AML-193 (cell line): Measurements from ENCODE around the gene TESK2.
A peak's percentile ranks its signal among the peaks of the same experiment; 100 is the strongest.
"Not testable (repeated sequence)": the region's sequence is repeated elsewhere in the genome, so short reads cannot be mapped to it uniquely, and the experiment has no call there.

Source experiments
- DNase-seq, 2 experiments: peaks; one replicate each; lab custom pipeline; 2025; lab: John Stamatoyannopoulos, UW

TESK2 gene

DNA sequence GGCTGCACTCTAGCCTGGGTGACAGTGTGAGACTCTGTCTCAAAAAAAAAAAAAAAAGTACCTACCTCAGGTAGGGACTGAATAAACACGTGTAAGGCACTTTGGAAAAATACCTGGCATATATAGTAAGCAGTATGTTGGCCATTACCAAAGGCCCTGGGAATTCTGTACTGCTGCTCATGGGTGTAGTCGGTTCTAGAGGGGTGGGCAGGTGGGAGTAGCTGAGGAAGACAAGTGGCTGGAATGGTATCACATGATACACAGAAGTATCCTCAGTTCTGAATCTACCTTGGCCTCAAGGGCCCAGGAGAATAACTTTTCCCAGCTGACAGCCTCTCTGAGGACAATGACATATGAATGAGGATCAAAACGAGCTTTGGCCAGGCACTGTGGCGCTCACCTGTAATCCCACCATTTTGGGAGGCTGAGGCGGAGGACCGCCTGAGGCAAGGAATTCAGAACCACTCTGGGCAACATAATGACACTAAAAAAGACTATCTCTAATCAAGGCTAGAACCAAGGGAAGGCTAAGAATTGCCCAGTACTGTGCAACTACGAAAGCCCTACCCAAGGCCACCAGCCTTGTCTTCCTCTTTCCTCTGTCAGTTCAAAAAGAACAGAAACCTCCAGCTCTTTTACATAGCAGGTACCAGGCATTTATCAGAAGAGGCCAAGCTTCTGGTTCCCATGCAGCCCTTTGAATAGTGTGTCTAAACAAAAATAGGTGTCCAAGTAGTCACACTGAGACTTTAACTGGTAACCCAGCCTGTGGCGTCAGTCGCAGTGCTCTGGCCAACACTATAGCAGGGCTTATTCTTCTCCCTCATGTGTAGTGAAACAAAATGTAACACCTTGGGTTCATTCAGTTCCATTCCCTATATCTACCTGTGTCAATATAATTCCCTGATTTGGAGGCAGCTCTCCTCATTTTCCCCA is 19.3 kb upstream of the TESK2 start:
- DNase-seq, result no peak

DNA sequence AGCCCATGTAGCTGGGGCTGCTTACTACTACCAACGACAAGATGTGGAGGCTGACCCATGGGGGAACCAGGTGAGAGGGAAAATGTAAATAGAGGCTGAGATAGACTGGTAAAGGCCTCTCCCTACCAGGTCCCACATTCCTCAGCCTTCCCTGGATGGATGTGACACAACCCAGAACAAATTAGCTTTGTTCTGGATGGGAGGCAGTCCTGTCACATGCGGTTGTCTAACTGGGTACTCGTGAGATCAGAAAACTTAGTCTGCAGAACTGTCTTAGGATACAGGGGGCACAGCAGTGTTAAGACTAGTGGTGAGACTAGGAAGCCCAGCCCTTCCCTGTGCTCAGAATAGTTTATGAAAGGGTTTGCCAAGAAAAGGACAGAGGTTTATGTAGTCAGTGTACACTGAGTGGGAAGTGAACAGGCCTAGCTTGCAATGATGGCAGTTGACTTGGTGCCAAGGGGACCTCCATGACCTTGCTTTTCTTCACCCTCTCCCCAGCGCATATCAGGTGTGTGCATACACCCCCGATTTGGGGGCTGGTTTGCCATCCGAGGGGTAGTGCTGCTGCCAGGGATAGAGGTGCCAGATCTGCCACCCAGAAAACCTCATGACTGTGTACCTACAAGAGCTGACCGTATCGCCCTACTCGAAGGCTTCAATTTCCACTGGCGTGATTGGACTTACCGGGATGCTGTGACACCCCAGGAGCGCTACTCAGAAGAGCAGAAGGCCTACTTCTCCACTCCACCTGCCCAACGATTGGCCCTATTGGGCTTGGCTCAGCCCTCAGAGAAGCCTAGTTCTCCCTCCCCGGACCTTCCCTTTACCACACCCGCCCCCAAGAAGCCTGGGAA is 17.6 kb upstream of the TESK2 start:
- no peak for DNase-seq

DNA sequence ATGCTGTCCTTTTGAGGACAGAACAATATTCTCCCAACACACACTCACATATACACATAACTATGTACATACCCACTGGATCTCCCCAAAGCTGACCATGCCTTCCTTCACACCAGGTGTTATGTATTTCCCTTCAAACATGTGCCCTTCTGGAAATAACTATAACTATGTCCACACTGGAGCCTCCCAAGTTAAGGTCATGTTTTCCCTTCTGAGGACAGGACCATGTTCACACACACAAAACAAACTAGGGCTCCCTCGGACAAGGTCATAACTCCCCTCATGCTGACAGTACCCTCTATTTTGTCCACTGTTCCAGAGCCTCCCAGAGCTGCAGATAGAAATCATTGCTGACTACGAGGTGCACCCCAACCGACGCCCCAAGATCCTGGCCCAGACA is 16.9 kb upstream of the TESK2 start:
- no peak for DNase-seq

DNA sequence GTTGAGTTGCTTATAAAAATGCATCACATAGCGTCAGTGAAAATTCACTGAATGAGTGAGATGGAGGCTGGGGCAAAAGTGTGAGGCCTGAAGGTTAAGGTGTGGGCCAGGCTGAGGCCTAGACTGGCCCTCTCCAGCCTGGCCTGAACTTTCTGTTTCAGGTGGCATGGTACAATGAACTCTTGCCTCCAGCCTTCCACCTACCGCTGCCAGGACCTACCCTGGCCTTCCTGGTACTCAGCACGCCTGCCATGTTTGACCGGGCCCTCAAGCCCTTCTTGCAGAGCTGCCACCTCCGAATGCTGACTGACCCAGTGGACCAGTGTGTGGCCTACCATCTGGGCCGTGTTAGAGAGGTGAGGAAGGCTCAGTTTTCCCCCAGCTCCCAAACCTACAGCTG is 16.2 kb upstream of the TESK2 start:
- DNase-seq, result no peak

DNA sequence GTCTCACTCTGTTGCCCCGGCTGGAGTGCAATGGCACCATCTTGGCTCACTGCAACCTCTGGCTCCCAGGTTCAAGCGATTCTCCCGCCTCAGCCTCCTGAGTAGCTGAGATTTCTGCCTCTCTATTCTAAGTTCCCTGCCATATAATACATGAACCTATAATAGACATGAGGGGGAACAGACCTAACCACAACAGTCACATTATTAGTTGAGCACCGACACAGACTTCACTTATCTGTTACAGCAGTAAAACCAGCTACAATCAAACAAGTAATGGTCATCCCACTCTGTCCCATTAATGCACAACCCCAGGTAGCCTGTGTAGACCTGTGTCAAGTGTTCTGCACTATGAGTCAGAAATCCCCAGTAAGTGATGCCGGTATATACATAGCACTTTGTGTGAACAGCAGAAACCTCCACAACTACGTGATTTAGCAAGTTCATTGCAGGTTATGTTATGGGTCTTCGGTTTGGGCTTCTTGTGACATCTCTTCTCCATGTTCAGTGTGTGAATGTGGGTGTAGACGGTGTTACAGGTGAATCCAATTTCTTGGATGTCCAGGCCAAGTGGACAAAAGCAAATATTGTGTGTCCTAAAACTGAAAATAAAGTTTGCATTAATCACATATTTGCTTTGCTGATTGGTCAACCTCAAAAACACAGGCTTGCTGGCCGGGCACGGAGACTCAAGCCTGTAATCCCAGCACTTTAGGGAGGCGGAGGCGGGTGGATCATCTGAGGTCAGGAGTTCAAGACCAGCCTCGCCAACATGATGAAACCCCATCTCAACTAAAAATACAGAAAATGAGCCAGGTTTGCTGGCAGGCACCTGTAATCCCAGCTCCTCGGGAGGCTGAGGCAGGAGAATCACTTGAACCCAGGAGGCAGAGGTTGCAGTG is 12.7 kb upstream of the TESK2 start:
- DNase-seq, result no peak

DNA sequence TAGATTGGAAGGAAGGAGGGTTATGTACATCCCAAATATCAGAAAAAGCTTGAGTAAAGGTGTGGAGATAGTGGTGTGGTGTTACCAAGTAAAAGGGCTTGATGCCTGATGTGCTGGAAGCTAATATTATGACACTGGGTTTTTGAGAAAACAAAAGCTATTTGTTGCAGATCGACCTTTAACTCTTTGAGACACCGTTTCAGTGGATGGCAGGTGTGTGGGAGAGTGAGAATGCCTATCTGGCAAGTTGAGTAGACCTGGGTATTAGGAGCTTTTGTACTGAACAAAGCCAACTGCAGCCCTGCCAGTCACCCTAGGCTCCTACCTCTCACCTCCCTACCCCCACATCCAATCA is 10.5 kb upstream of the TESK2 start:
- DNase-seq, result no peak

DNA sequence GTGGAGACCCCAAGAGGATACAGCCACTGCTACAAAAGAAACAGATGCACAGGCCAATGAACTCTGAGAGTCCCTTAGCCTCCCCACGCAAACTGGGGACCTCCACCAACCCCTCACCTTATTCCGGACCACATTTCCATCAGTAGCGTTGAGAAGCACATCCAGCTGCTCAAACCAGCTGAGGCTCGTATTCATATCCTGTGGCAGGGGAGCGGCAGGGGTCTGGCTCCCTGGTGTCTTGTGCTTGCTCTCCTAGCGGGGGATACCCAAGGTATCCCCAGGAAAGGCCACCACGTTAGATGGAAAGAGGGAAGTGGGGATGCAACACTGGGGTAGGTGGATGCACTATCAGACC is 8.4 kb upstream of the TESK2 start:
- no peak for DNase-seq

DNA sequence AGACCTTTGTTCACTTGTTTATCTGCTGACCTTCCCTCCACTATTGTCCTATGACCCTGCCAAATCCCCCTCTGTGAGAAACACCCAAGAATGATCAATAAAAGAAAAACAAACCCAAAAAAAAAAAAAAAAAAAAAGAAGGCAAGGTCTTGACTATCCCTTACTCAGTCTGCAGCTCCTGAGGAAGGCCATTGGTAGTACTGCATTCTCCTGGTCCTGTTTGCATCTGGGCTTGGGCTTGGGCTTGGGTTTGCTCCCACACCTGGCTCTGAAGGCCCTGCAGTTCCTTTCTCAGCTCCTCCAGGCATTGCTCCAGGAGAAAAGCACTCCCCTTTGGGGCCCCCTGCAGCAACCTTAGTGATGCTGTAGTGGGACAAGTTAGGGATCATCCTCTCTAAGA is 7.3 kb upstream of the TESK2 start:
- DNase-seq, result no peak

DNA sequence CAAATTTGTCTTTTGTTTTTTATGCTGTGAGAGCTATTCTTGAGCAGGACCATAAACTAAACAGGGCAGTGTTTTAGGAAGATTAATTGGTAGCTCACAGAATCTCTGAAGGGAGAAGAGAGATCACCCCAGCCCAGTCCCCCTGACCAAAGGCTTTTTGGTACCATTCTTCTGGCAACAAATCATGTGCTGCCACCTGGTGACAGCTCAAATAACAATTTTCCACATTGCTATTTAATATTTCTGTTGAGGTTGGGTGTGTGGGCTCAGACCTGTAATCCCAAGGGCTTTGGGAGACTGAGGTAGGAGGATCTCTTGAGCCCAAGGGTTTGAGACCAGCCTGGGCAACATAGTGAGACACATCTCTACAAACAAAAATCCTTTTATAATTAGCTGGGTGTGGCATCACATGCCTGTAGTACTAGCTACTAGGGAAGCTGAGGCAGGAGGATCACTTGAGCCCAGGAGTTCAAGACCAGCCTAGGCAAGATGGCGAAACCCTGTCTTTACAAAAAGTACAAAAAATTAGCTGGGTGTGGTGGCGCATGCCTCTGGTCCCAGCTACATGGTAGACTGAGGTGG is 2.2 kb upstream of the TESK2 start:
- peak; percentile 42 for DNase-seq

DNA sequence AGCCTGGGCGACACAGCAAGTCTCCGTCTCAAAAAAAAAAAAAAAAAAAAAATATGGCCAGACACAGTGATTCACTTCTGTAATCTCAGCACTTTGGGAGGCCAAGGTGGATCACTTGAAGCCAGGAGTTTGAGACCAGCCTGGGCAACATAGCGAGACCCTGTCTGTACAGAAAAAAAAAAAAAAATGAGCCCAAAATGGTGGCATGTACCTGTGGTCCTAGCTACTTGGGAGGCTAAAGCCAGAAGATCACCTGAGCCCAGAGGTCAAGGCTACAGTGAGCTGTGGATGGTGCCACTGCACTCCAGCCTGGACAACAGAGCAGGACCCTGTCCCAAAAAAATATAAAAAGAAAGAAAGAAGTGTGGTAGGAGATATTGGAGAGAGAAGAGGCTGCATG is 1.7 kb upstream of the TESK2 start:
- DNase-seq, result no peak

DNA sequence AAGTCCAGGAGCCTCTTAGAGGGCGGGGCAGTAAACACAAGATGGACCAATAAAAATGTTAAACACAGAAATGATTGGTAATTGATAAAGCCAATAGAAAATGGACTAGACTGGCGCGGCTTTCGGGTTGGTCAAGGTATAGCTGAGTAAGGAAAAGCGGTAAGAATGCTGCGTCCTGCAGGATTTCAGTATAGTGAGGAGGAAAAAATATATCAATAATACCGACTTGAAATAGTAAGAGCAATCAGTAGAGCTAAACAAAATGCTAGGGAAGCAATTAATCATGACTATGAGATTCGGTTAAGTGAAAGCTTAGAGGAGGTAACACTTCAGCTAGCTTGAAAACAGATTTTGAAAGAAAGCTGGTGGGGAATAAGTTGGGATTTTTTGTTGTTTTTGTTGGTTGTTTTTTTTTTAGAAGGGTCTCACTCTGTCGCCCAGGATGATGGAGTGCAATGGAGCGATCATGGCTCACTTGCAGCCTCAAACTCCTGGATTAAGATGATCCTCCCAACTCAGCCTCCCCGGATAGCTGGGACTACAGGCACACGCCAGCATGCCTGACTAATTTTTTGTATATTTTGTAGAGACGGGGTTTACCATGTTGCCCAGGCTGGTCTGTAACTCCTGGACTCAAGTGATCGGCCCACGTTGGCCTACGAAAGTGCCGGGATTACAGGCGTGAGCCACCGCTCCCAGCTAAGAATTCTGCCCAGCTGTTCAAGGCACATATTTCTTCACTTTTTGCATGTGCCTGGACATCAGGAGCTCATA is 711 bp upstream of the TESK2 start:
- no peak for DNase-seq

DNA sequence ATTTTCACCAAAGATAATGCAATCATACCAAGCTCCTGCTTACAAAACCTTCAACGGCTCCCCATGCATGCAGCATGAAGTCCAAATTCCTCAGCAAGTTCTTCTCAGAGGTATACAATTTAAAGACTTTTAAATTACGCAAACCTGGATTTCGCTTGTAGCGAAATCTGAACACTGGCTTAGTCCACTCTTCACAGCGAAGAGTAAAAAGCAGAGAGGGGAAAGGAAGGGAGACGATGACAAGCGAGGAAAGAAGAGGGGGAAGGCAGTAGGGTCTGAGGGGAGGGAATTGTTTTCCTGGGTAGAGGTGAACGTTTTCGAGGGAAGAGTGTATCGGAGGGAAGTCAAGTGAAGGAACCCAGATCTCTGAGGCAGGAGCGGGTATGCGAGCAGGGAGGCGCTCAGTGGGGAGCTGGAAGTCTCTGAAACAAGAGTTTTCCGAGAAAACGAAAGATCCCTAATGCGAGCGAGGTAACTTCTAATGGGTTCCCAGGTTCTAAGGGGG is 790 bp downstream of the TESK2 start:
- DNase-seq, result peak in 1 of 2 experiments; percentile 50

DNA sequence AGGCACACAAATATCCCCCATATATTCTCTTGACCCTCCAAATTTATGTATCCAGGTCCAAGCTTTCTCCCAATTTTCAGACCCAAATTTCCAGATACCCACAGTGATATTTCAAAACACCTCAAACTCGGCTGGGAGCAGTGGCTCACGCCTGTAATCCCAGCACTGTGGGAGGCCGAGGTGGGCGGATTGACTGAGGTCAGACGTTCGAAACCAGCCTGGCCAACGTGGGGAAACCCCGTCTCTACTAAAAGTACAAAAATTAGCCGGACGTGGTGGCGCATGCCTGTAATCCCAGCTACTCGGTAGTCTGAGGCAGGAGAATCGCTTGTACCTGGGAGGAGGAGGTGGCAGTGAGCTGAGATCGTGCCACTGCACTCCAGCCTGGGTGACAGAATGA is 1.6 kb downstream of the TESK2 start:
- DNase-seq, result not testable (repeated sequence)

DNA sequence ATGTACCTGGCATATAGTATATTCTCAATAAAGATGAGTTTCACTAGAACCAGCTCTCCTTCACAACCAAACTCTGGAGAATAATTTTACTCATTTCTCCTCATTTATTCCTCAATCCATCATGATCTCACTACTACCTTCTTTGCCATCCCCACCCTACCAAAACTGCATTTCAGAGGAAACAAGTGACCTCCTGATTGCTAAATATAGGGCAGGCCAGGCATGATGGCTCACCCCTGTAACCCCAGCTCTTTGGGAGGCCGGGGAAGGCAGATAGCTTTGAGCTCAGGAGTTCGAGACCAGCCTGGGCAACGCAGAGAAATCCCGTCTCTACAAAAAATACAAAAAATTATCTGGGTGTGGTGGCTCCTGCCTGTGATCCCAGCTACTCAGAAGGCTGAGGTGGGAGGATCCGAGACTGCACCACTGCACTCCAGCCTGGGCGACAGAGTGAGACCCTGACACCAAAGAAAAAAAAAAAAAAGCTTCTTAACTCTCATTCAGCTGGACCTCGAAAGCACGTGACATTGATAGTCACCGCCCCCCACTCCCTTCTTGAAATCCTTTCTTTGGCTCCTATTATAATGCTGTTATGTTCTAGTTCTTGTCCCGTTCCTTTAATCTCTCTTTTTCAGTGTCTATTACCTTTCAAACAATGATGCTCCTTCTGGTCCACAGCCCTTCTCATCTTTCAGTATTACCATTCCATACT is 2.1 kb downstream of the TESK2 start:
- peak in 1 of 2 experiments; percentile 8 for DNase-seq

DNA sequence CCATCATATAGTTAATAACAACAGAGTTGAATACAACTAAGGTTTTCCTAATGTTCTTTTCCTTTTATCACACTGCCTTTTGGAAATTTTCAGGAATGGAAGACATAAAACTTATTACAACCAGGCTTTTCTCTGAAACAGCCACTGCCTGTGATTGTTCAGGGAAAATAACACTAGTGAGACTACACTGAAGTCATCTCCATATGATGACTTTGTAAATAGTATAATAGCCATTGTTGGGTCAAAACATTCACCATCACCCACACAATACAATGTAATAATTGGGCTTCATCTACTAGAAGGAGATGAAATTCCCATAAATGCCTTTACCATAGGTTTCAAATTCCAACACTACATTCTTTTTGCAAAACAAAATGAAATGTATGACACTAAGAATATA is 5.0 kb downstream of the TESK2 start:
- DNase-seq, result no peak

DNA sequence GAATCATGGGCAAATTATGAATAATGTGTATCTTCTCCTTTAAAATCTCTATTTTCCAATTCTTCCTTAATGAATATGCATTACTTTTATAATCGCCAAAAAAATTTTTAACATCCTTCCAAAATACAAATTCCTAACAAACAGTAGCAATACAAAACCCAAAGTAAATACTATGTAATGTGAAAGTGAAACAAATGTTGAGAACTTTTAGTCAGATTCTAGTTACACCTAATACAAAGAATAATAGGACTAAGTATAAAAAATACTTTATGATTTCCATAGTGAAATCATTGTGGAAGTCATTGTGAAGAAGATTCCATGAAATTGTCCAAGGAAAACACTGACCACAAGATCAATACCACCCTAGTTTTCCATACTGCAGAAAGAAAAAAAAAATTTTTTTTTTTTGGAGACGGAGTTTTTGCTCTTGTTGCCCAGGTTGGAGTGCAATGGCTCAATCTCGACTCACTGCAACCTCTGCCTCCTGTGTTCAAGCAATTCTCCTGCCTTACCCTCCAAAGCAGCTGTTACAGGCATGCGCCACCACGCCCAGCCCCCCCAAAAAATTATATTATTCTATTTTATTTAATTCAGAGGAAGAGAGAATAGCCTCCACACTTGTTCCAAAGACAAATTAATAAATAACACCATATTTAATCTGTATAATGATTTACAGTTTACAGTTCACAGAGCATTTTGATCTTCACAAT is 11.8 kb downstream of the TESK2 start:
- DNase-seq, result no peak

DNA sequence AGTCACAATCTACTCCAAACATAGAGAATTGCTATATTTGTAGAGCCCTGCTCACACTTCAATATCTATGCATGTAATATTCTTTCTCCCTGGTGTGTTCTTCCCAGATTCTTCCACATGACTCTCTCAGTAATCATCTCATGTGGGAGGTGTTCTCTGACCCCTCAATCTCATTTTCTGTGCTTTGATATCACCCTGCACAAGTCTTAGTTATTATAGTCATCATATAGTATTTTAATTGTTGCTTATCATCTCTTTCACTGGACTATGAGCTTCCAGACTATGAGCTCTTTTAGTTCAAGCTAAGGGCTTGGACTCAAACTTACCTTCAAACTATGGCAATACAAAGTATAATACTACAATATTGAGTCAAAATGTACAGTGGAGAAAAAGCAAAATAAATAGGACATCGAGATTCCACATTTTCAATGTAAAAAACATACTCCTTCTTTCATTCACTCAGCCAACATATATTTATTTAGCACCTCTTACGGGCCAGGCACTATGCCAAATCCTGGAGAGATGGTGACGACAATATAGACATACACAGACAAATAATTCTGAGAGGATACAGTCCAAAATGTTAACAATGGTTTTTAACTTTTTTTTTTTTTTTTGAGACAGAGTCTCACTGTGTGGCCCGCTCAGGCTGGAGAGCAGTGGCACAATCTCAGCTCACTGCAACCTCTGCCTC is 12.7 kb downstream of the TESK2 start:
- DNase-seq, result no peak

DNA sequence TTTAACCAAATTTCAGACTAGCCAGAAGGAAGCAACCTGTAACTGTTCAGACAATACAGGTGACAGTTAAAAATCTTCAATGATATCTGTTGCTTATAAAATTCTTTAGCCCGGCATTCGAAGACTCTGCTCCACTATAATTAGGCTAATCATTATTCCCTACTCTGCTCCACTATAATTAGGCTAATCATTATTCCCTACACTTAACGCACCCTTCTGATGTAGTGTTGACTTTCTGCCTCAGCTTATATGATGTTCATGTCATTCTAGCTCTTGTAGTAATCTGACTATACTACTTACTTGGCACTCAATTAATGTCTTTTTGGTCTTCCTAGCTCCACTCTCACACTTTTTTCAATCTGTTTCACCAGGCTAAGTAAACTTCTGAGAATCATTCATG is 13.3 kb downstream of the TESK2 start:
- DNase-seq, result no peak

DNA sequence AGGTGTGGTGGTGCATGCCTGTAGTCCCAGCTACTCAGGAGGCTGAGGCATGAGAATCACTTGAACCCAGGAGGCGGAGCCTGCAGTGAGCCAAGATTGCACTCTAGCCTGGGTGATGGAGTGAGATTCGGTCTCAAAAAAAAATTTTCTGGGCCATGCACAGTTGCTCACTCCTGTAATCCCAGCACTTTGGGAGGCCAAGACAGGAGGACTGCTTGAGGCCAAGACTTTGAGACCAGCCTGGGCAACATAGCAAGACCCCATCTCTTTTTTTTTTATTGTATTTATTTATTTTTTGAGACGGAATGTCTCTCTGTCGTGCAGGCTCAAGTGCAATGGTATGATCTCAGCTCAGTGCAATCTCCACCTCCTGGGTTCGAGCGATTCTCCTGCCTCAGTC is 16.8 kb downstream of the TESK2 start:
- DNase-seq, result not testable (repeated sequence)
